AG08396 (cell line): Measurements from ENCODE around the gene CDC42BPG.

Source experiments
- DNase-seq: peaks from one replicate; pipeline ENCODE4 v3.0.0; 2012; ENCODE audit warnings: low spot score, mixed read lengths

CDC42BPG gene

DNA sequence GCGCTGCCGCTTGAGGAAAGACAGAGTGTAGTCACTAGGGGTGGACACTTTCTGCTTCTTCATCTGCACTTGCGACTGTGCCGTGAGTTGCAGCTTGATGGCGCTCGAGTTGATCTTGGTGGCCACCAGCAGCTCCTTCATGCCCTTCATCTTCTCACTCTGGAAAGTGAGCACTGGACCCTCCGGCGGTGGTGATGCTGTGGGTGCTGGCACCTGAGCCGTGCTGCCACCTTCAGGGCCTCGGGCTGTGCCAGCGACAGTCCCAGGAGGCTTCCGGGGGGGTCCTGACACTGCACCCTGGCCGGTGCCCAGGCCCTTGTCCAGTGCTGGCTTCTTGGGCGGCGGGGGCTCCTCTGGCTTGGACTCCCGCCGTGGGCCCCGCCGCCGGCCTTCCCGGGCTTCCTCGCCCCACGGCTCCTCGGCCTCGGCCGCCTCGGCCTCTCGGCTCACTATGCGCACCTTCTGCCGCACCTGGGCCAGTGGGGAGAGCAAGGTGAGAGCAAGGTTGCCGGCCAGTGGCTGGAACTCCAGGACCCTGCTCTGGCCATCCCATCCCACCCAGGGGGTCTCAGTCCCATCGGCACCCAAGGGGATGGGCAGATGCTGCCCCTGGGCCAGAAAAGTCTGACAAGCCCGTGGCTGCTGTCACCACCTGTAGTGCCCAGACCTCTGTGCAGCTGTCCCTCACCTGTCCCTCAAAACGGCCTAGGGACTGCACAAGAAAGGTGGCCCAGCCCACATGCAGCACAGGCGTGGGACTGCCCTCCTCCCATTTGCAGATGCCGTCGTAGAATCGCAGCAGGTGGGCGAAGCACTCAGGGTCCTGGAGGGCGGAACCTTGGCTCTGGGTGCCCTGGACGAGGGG lies 39.9 kb downstream of the CDC42BPG start:
- no peak for DNase-seq

DNA sequence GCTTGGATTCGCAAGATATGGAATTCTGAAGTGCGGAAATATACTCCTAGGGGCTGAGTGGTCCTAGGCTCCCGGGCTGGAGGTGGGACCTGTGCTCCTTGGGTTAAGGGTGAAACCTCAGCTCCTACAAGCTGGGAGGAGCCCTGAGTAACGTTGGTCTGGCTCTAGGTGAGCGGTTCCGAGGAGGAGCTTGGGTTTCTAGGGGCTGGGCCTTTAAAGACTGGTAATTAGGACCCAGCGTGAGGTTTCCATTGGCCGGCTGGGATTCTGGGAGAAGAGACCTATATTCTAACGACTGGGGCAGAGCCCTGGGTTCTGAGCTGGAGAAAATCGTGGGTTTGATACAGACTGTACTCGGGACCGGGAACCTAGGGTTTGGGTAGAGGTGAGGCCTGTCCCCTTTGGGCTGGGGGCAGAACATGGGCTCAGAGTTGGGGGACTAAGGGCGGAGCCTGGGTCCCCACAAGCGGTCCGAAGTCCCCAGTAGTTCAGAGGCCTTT lies 40.6 kb downstream of the CDC42BPG start:
- DNase-seq = peak; percentile 37

DNA sequence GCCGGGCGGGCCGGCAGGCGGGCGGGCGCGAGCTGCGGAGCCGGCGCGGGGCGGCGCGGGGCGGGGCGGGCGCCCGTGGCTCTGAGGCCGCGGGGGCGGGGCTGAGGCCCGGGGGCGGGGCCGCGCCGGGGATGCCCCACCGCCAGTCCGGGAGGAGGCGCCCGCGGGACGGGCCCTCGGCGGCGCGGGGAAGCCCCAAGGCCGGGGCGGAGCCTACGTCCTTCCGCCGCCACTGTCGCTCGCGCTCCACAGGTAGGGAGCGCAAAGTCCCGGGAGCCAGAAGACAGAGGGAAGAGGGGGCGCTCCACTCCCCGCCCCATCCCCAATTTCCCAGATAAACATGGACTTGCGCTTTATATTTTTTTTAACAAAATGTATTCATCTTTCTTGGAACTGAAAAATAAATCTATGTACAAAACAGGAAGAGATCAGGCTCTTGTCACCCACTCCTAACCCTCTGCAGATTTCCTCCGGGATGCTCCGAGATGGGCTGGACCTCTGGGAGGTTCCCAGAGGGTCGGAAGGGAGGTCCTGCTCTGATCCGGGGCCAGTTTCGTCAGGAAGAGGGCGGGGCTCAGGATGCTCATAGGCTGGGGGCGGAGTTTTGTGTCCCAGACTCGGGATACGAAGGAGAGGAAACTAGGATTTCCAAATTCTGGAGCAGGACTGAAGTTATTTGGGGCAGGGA lies 41.2 kb downstream of the CDC42BPG start, which contains the start of gene MAP4K2:
Gene MAP4K2 (minus strand): TSS at position 57 of the 688 bp plus-strand sequence. CDS start 65 bp downstream, outside the sequence.
- peak; percentile 98 for DNase-seq

DNA sequence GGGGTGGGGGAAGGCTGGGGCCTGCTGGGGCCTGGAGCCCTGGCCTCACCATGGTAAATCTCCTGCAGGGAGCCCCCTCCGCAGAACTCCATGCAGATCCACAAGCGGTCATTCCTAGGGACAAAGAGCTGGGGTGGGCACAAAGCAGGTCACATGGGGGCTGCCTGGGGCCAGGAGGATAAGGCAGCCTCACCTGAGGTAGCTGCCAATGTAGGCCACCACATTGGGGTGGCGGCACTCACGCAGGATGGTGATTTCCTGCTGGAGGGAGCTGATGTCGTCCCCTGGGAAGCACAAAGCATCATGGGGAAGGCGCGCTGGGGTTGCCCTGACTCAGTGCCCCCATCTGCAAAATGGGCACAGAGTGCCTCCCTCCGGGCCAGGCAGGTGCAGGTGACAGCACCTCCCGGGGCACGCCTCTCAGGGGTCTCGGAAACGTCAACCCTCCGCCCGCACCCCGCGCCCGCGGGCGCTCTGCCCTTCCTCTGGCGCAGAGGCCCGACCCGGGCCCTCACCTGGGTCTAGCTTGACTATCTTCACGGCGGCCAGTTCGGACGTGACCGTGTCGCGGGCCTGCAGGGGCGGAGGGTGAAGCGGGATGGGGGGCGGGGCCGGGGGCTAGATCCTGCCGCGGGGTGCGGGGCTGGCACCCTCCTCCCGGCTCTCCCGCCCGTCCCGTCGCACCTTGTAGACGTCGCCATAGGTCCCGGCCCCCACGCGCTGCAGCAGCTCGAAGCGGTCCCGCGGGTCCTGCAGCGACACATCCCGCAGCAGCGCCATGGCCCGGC lies 41.9 kb downstream of the CDC42BPG start:
- no peak for DNase-seq

DNA sequence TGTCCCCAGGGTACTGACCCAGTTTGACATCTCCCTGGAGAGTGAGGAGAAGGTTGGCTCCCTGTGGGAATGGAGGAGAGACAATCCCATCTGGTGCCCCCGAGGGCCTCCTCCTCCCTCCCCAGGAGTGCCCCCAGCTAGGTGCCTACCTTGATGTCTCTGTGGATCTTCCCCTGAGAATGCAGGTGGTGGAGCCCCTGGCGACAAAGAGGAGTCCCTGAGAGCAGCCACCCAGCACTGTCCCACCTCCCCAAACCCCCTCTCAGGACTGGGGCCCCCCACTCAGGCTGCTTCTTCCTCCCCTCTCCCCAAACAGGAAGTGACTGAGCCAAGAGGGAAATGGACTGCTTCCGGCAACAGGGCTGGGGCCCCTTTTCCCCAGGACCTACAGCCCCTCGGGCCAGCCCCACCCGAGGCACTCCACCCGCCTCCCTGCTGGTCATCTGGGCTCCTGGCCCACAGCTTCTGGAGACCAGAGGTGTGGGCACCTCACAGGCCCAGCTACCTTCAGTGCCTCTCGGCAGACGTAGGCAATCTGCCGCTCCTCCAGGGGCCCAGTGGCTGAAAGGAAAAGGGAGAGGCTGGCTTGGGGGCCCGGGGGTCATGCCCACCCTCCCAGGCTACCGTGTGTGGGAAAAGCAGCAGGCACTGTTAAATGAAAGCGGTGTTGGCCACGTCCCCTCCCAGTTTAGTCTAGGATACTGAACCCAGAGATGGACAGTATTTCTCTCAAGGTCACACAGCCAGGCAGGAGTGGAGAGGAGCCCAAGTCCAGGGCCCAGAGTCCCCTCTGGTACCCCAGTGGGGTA lies 42.7 kb downstream of the CDC42BPG start:
- no peak for DNase-seq

DNA sequence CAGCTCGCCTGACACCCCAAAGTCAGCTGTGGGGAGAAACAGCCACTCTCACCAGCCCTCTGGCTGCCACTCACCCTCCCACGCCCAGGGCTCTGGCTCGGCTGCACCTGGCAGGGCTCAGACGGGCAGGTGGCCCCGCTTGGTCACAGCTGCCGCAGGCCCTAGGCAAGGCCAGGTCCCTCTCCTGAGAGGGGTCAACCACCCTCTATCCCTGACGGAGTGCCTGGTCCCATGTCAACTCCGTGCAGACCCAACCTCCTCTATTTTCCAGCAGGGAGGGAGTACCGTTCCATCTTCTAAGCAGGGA lies 43.3 kb downstream of the CDC42BPG start:
- no peak for DNase-seq

DNA sequence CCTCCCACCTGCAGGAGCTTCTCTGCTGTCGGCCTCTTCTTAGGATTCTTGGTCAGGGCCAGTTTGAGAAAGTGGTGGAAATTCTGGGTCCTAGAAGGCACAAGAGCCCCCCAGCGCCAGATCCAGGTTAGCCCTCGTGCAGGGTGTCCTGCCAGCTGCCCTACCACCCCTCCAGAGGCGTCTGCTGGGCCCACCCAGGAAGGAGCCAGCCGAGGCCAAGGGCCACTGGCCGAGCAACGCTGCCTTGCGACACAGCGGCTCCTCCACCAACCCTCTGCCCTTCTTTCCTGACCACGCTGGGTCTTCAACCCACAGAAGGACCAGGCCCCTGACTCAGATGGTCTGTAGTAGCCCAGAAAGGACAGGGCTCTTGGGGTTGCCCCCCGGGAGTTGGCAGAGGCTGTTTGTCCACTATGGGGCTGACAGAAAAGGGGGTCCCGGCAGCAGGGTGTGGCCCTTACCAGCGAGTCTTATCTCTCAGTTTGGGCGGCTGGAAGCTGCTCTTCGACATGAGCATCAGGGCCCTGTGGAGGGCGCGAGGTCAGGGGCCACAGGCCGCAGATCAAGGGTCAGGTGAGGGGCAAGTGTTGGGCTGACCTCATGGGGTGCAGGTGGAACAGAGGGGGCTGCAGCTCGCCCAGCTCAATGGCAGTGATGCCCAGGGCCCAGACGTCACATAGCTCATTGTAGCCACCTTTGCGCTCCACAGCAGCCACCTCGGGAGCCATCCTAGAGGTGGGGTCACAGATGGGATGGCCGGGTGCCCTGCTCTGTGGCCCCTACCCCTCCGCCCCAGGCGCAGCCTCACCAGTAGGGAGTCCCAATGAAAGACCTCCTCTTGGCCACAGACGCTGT lies 43.9 kb downstream of the CDC42BPG start:
- DNase-seq = no peak

DNA sequence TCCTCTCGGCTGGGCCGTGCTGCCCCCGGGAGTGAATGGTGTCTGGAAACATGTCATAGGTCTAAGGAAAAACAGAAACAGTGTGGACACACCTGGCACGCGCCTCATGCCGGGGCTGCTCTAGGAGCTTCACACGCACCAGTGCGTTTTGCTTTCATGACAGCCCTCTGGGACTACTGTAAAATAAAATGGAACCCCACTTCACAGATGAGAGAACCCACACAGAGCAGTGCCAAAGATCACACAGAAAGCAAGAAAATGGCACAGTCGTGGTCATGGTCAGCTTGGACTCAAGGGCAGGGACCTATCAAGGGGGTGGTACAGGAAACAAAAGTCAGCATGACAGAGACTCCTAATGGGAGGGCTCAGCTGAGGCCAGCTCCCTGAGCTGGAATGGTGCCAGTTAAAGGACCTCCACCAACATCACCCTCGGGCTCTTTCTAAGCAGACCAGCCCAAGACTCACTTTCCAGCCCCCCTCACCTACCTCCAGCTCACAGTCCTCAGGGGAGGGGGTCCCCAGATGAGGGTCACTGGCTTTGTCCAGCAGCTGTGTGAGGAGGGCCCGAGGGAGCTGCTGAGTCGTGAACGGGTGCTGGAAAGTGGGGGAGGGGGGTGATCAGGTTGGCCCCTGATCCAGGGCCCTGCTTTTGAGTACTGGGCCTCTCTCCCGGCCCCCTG lies 44.7 kb downstream of the CDC42BPG start:
- DNase-seq = no peak

DNA sequence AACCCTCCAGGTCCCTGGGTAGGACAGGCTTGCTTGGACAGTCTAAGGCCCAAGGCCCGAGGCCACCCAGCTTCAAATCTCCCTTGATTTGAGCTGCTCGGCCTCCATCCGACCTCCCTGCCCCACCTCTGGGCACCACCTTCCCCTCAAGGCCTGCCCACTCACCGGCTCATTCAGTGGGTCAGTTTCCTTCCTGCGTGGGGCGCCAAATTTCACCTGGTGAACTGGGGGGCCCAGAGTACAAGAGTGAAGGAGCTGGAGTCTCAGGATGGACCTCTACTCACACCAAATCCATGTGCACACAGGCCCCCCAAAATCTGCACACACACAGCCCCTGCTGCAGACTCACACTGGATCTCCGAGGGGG lies 45.2 kb downstream of the CDC42BPG start:
- DNase-seq = no peak

DNA sequence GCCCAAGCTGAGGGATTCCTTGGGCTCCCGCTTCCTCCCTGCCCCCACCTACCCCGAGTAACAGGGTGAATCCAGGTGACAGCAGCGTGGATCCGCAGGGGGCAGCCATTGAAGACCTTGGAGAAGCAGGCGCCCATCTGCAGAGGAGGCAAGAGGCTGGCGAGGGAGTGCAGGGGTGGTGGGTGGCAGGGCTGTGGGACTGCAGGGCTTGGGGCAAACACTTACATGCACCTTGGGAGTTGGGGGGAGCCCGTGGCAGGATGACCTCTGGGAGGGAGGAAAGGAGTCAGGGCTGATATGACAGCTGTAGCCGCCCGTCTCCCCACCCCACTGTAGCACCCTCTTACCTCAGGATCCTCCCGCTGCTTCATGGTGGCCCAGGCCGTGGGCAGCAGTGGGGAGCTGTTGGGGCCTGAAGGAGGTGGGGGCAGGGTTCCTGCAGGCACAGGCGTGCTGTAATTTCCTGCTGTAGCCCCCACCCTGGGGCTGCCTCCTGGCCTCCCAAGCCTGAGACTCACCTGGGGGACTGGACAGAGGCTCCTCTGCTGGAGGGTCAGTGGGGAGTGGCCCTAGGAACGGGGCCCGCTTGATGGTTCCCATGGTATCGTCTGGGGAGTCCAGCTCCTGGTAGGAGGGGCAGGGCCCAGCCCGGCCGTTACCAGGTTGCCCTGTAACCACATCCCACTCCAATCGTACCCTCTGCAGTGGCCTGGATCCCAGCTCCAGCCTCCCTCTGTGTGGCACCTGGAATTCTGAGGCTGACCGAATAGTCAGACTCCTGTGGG lies 47.5 kb downstream of the CDC42BPG start:
- DNase-seq = no peak

DNA sequence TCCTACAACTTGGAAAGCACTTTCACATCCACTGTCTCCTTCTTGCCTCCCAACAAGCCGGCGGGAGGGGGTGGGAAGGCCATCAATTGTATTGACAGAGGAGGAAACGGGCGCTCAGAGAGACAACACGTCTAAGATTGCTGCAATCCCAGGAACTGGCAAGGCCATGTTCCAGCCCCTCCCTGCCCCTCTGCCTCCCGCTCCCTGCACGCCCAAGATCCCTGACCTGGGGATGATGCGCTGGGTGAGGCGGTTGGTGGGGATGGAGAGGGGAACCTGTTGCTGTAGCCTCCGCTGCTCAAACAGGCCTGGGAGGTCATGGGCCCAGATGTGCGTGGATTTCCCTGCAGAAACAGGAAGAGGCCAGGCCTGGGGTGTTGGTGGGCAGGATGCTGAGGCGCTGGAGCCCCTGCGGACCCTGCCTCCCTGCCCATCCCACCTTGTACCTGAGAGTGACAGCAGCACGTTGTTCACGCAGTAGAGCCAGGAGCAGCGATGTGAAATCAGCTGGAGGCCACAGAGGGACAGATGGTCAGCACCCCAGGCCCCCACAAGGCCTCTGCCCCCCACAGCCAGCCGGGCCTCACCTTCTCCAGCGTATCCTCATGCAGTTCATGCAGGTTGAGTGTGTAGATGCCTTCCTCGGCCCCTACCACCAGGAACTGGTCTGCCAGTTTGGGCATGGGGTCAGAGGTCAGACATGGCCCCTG lies 48.3 kb downstream of the CDC42BPG start:
- no peak for DNase-seq

DNA sequence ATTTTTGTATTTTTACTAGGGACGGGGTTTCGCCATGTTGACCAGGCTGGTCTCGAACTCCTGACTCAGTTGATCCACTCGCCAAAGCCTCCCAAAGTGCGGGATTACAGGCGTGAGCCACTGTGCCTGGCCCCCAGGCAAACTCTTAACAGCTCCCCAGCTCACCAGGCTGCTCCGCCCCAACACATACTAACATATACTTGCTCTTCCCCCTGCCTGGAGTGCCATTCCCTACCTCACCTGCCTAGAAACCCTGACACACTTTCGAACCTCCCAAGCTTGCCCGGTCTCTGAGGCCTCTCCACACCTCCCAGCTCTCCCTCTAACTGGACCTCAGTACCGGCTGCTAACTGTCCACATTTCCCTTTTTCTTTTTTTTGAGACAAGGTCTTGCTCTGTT lies 49.9 kb downstream of the CDC42BPG start:
- DNase-seq = no peak

DNA sequence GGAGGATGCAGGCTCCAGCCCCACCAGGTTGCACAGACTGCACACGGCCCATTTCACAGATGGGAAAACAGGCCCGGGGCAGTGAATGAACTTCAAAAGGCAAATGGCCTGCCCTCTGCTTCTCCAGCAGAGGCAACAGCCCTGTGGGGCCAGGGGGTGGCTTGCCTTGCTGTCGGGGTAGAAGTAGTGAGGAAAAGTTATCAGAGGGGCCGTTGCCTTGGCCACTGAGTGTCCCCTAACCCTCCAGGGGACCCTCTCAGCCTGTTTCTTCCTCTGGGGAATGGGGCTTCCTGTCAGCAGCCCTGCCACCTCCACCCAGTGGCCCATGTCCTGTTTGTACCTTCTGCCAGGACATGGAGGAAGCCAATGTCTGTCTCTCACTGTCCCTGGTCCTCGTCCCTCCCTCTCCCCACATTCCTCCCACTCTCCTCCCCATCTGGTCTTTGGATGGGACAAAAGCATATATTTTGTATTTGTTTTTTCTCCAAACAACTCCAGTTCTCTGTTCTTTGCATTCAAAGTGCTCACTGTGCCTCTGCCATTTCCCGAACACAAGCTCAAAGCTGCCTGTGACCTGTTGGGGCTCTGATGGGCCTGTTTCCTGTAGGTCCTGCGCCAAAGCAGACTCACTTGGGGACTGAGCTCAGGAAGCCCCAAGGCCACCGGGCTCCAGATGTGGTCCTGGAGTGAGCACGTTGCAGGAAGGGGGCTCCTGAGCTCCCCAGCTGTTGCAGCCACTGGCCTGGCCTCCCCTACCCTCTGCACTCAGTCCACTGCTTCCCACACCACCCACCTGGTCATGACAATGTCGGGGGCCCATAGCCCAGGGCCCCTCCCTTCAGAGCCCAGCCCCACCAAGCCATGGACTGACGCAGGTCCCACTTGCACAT lies 50.9 kb downstream of the CDC42BPG start:
- no peak for DNase-seq

DNA sequence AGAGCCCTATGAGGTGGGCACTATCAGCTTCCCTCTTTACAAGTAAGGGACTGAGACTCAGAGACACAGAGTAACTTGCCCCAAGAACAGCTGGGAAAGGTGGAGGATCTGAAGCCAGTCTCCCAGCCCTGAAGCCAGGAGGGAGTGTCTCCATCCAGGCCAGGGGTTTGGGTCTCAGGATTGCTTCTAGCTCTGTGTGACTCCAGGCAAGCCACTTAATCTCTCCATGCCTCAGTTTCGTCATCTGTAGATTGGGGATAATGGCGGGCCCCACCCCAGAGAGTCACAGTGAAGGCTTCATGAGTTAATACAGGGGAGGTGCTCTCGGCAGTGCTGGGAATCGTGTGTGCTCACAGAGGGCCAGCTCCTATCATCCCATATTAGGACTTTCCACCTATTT lies 52.0 kb downstream of the CDC42BPG start:
- DNase-seq = no peak

DNA sequence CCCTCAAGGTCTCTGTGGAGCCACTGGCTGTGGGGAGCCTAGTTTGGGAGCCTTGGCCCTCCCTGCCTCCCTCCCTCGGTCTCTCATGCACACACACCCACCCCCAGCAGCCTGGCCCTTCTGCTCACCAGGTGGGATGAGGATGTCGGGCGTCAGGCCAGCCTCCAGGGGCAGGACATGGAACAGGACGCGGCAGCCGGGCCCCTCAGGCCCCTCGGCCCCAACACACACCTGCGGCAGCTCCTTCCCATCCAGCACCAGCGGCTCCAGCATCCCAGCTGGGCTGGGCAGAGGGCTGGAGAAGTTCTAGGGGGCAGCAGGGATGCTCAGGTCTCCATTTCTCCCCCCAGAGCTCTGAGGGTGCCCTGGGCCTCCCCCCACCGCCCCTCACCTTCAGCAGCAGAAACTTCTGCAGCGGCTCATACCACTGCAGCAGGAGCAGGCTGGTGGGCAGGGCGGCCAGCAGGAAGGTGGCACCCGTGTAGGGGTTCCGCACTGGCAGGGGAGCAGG lies 52.6 kb downstream of the CDC42BPG start:
- no peak for DNase-seq

DNA sequence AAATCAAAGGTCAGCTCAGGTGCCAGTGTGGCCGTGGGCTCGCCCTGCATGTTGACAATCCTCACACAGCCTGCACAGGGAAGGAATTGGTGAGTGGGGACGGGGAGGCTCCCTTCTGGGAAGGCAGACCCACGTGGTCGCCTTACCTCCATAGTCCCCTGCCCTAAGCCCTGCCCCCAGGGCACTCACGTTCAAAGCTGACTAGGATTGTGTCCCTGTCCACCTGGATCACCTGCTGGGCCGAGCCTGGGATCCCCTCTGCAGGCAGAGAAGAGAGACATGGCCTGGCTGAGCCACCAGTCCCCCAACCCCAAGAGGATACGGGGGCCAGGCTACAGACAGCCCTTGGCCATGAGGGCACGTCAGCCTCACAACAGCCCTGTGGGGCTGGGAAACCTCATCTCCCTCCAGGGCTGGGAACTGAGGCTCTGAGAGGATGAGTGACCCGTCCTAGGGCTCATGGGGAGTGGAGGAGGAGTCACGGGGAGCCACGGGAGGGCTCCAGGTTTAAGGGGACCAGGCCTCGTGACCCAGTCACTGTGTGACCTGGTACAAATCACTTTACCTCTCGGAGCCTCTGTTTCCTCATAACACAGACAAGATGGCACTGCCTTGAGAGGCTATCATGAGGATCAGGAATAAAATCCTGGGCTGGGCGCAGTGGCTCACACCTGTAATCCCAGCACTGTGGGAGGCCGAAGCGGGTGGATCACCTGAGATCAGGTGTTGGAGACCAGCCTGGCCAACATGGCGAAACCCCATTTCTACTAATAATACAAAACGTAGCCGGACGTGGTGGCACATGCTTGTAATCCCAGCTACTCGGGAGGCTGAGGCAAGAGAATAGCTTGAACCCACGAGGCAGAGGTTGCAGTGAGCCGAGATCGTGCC lies 54.0 kb downstream of the CDC42BPG start:
- DNase-seq = no peak
